ENCODE measurements around the gene LRRC1. TPM values are rescaled to one million over a fixed set of nuclear protein-coding genes. Genes with fewer than 3 reads are reported as not detected.

LRRC1 gene
- total RNA-seq, 1 experiment from 2014 or later: 18.1 TPM

DNA sequence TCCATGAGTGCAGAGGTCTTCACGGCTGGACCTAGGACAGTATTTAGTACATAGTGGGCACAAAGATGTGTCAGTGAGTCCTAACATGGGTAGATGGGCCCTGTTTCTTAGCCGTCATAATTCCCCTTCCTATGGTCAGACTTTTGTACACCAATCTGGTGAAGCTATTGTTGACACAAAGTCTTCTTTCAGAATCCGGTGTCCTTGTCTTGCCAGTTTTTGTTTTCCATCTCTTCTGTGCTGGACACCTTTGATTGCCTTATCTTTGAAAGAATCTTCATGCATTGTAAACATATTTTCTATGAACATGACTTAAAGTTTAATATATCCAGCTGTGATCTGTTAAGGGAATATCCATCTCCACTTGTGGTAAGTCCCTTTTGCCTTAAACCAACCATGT, 4.5 kb downstream of the LRRC1 start:
- H3K79me2 ChIP-seq (ENCODE audit: low read length): peaks cover 94% of the 10 kb centered on the region
- no peak for DNase-seq
- H3K4me2 ChIP-seq (ENCODE audit: low read length): no peak overlapping the region
- H3F3A ChIP-seq (ENCODE audit: low read length, unreplicated experiment): no peaks in the 10 kb centered on the region
- H3K4me1 ChIP-seq (ENCODE audit: insufficient read depth, low read length): peaks cover 16% of the 10 kb centered on the region
- ChIA-PET POLR2A (ENCODE audit: unreplicated experiment) (no interaction called here), CTCF (no interaction called here)
- no peaks in the 10 kb centered on the region for H3K9me2 ChIP-seq (replicated peaks; ENCODE audit: low read length)
- no peak overlapping the region for H3K27ac ChIP-seq (ENCODE audit: low read length)
- H2AFZ ChIP-seq (ENCODE audit: low read length): no peak overlapping the region
- H3K9me3 ChIP-seq (ENCODE audit: low read length): no peaks in the 10 kb centered on the region
- BruUV-seq (replicated peaks): no TSS peak
- intact Hi-C loops (cut with micrococcal nuclease): loop anchor here (10.0 kb wide), 2 partner anchors 125 to 255 kb away; partner anchors contain the start of gene GCLC
- H3K9ac ChIP-seq (ENCODE audit: low read length): no peak overlapping the region
- TF ChIP-seq EZH2phosphoT487 (IDR thresholded peaks at IDR 0.05; ENCODE audit: borderline replicate concordance, low read length) (no peak), EZH2 (IDR thresholded peaks at IDR 0.05; ENCODE audit: low read length, unreplicated experiment) (no peak)
- TF ChIP-seq, protein P1, sequence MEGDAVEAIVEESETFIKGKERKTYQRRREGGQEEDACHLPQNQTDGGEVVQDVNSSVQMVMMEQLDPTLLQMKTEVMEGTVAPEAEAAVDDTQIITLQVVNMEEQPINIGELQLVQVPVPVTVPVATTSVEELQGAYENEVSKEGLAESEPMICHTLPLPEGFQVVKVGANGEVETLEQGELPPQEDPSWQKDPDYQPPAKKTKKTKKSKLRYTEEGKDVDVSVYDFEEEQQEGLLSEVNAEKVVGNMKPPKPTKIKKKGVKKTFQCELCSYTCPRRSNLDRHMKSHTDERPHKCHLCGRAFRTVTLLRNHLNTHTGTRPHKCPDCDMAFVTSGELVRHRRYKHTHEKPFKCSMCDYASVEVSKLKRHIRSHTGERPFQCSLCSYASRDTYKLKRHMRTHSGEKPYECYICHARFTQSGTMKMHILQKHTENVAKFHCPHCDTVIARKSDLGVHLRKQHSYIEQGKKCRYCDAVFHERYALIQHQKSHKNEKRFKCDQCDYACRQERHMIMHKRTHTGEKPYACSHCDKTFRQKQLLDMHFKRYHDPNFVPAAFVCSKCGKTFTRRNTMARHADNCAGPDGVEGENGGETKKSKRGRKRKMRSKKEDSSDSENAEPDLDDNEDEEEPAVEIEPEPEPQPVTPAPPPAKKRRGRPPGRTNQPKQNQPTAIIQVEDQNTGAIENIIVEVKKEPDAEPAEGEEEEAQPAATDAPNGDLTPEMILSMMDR (conservative IDR thresholded peaks at IDR 0.05; ENCODE audit: low read depth, low read length): no peak
- no peaks in the 10 kb centered on the region for H3K36me3 ChIP-seq (ENCODE audit: low read depth, low read length)
- H3K4me3 ChIP-seq (ENCODE audit: low read length): no peak overlapping the region
- ATAC-seq: no peak
- H3K27me3 ChIP-seq (ENCODE audit: low read length): no peaks in the 10 kb centered on the region
- H4K20me1 ChIP-seq (ENCODE audit: low read length): no peaks in the 10 kb centered on the region

DNA sequence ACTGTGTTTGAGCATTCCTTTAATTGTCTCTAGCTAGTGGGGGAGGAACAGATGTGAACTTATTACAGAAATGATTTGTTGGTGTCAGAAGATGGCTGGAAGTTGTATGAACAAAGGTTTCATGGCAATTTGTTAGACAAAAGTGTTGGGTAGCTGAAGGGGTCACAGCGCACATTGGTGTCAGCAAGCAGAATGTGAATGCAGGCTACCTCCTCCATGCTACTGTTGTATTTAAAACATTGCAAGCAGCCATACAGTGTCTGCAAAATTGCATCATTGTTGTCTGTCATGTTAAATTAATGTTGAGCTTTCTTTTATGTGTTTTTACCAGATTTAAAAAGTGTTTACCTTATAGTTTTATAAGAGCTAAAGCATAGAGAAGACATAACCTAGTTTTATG, 6.2 kb downstream of the LRRC1 start:
- ChIA-PET POLR2A (ENCODE audit: unreplicated experiment) (no interaction called here), CTCF (interaction anchor here (0.7 kb wide), 1 partner anchor 498 kb away, joined by 3 read pairs; no protein-coding TSS in a partner anchor)
- Histone ChIP-seq H3K4me3 (ENCODE audit: low read length) (no peak overlapping the region), H3K27me3 (ENCODE audit: low read length) (no peaks in the 10 kb centered on the region), H3F3A (ENCODE audit: low read length, unreplicated experiment) (no peaks in the 10 kb centered on the region), H3K9ac (ENCODE audit: low read length) (no peak overlapping the region), H3K4me2 (ENCODE audit: low read length) (no peak overlapping the region), H4K20me1 (ENCODE audit: low read length) (no peaks in the 10 kb centered on the region), H3K9me3 (ENCODE audit: low read length) (no peaks in the 10 kb centered on the region), H3K4me1 (ENCODE audit: insufficient read depth, low read length) (peaks cover 16% of the 10 kb centered on the region), H3K79me2 (ENCODE audit: low read length) (peaks cover 99% of the 10 kb centered on the region), H2AFZ (ENCODE audit: low read length) (no peak overlapping the region), H3K36me3 (ENCODE audit: low read depth, low read length) (no peaks in the 10 kb centered on the region), H3K27ac (ENCODE audit: low read length) (no peak overlapping the region), H3K9me2 (replicated peaks; ENCODE audit: low read length) (no peaks in the 10 kb centered on the region)
- ATAC-seq (no peak), DNase-seq (no peak)
- intact Hi-C loops (cut with micrococcal nuclease): no loop called here
- TF ChIP-seq, protein P1 (conservative IDR thresholded peaks at IDR 0.05; ENCODE audit: low read depth, low read length): no peak
- TF ChIP-seq EZH2 (IDR thresholded peaks at IDR 0.05; ENCODE audit: low read length, unreplicated experiment) (no peak), EZH2phosphoT487 (IDR thresholded peaks at IDR 0.05; ENCODE audit: borderline replicate concordance, low read length) (no peak)
- no TSS peak for BruUV-seq (replicated peaks)

DNA sequence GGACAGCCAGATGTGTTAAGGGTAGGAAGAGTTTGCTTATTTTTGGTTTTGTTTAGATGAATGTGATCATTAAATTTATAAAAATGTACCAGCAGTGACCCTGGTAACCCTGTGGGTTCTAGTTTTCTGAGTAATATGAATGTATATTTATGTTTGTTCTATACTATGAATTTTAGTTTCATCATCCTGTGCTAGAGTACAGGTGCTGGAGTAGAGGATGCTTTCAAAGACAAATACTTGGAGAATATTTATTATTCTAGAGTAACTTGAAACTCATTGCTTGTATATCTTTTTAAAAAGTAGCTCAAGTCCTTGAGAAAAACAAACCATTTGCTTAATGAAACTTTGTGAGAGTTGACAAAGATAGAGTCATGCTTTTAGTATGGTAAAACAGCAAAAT, 7.8 kb downstream of the LRRC1 start:
- Histone ChIP-seq H2AFZ (ENCODE audit: low read length) (no peak overlapping the region), H3K4me2 (ENCODE audit: low read length) (no peak overlapping the region), H3K9me3 (ENCODE audit: low read length) (no peaks in the 10 kb centered on the region), H3K27ac (ENCODE audit: low read length) (no peak overlapping the region), H3K9ac (ENCODE audit: low read length) (no peak overlapping the region), H3K4me1 (ENCODE audit: insufficient read depth, low read length) (peaks cover 3% of the 10 kb centered on the region; the same call in 1 of the 2 replicates), H3F3A (ENCODE audit: low read length, unreplicated experiment) (no peaks in the 10 kb centered on the region), H3K4me3 (ENCODE audit: low read length) (no peak overlapping the region), H3K27me3 (ENCODE audit: low read length) (no peaks in the 10 kb centered on the region), H4K20me1 (ENCODE audit: low read length) (no peaks in the 10 kb centered on the region), H3K9me2 (replicated peaks; ENCODE audit: low read length) (no peaks in the 10 kb centered on the region), H3K36me3 (ENCODE audit: low read depth, low read length) (no peaks in the 10 kb centered on the region), H3K79me2 (ENCODE audit: low read length) (peaks cover 97% of the 10 kb centered on the region)
- ATAC-seq (no peak), DNase-seq (no peak)
- TF ChIP-seq, protein P1 (conservative IDR thresholded peaks at IDR 0.05; ENCODE audit: low read depth, low read length): no peak
- TF ChIP-seq EZH2 (IDR thresholded peaks at IDR 0.05; ENCODE audit: low read length, unreplicated experiment) (no peak), EZH2phosphoT487 (IDR thresholded peaks at IDR 0.05; ENCODE audit: borderline replicate concordance, low read length) (no peak)
- ChIA-PET CTCF (no interaction called here), POLR2A (ENCODE audit: unreplicated experiment) (no interaction called here)
- intact Hi-C loops (cut with micrococcal nuclease): no loop called here
- BruUV-seq (replicated peaks): no TSS peak

Measured in PC-3 (cell line).